ENCODE measurements around the gene RAB11B.

DNA sequence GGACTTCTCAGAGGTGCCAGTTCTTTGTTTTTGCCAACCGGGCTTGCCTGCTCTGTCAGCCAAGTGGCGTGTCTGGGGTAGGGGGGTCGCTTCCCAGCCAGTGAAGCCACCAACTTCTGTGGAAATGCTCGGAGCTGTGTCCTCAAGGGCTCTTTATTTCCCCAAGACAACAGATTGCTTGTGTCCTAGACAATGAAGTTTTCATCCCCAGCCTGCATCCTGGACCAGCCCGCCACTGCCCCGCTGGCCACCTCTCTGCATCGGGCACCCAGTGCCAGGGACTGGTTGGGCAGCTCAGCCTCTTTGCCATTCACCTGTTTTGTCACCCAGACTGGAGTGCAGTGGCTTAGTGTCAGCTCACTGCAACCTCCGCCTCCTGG is 3.7 kb downstream of the RAB11B start:
- TF ChIP-seq, protein P1, sequence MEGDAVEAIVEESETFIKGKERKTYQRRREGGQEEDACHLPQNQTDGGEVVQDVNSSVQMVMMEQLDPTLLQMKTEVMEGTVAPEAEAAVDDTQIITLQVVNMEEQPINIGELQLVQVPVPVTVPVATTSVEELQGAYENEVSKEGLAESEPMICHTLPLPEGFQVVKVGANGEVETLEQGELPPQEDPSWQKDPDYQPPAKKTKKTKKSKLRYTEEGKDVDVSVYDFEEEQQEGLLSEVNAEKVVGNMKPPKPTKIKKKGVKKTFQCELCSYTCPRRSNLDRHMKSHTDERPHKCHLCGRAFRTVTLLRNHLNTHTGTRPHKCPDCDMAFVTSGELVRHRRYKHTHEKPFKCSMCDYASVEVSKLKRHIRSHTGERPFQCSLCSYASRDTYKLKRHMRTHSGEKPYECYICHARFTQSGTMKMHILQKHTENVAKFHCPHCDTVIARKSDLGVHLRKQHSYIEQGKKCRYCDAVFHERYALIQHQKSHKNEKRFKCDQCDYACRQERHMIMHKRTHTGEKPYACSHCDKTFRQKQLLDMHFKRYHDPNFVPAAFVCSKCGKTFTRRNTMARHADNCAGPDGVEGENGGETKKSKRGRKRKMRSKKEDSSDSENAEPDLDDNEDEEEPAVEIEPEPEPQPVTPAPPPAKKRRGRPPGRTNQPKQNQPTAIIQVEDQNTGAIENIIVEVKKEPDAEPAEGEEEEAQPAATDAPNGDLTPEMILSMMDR (IDR thresholded peaks at IDR 0.05) = no peak
- no peak for TF ChIP-seq POLR2AphosphoS5 (IDR thresholded peaks at IDR 0.05; ENCODE audit: insufficient read depth in 1 of 2, low read depth in 1 of 2)
